Panc1 (cell line): ENCODE results near the gene AACS. TPM values are rescaled to one million over a fixed set of nuclear protein-coding genes. Genes with fewer than 3 reads are reported as not detected.

Experiments
- ATAC-seq: fragments of 200-7000 bp; cut with Tn5 transposase; 2 replicates; pipeline ENCODE4 v1.9.1; 2020; ENCODE audit warnings: mild to moderate bottlenecking, moderate library complexity
- BruUV-seq: library from RNA; stranded (reverse); fragments of 400-500 nt; replicated peaks from 2 replicates; lab custom pipeline; 2021; lab: Mats Ljungman, UMichigan
- CTCF ChIA-PET: fragments of 300-600 bp; sonication (Branson Sonifier 250); formaldehyde crosslinking; loops from one replicate; lab custom pipeline; 2022; ENCODE audit warnings: antibody characterized with exemption; lab: Charles Lee
- POLR2A ChIA-PET: fragments of 300-600 bp; sonication (Branson Sonifier 250); formaldehyde crosslinking; loops from one replicate; lab custom pipeline; 2022; ENCODE audit warnings: antibody characterized with exemption; lab: Charles Lee
- DNase-seq: peaks from one replicate; pipeline ENCODE4 v3.0.0-alpha.2; 2010; ENCODE audit warnings: low read depth, low spot score
- H3K27ac ChIP-seq: 2 replicates; pipeline ENCODE4 v1.5.1; 2011; ENCODE audit warnings: mild to moderate bottlenecking, low read length, inconsistent platforms
- H3K27me3 ChIP-seq: fragments of 200-500 bp; sonication (Bioruptor generic); 2 replicates; pipeline ENCODE4 v1.6.0; 2014; ENCODE audit warnings: low read length, inconsistent platforms; ENCODE audit not compliant: control insufficient read depth, insufficient read depth
- H3K36me3 ChIP-seq: fragments of 200-500 bp; sonication (Bioruptor generic); 2 replicates; pipeline ENCODE4 v1.5.1; 2014; ENCODE audit warnings: inconsistent platforms, mild to moderate bottlenecking, low read length, moderate library complexity; ENCODE audit not compliant: control insufficient read depth, insufficient read depth
- H3K4me1 ChIP-seq: 2 replicates; pipeline ENCODE4 v1.5.1; 2011; ENCODE audit warnings: inconsistent platforms, mild to moderate bottlenecking, low read length, moderate library complexity; ENCODE audit not compliant: control insufficient read depth, insufficient read depth
- H3K4me3 ChIP-seq, 2 experiments: 2 replicates each; pipeline ENCODE4 v1.5.1; 2011 to 2012; ENCODE audit warnings: low read depth in 2 of 2, low read length in 2 of 2, mild to moderate bottlenecking in 2 of 2, inconsistent platforms in 1 of 2, moderate library complexity in 1 of 2
- H3K9me3 ChIP-seq: fragments of 200-500 bp; sonication (Bioruptor generic); 2 replicates; pipeline ENCODE4 v1.5.1; 2014; ENCODE audit warnings: low read depth, mild to moderate bottlenecking, inconsistent platforms, low read length, moderate library complexity; ENCODE audit not compliant: control insufficient read depth, insufficient read depth
- CTCF ChIP-seq: fragments of 450-650 bp; IDR thresholded peaks from 2 replicates; pipeline ENCODE4 v1.5.1; 2017; ENCODE audit warnings: mild to moderate bottlenecking
- POLR2AphosphoS5 ChIP-seq: IDR thresholded peaks from 2 replicates; pipeline ENCODE4 v1.6.1; 2012; ENCODE audit warnings: mild to moderate bottlenecking, low read depth, low read length, moderate library complexity
- REST ChIP-seq, 2 experiments: IDR thresholded peaks; 2 replicates each; pipeline ENCODE4 v1.6.1; 2011 to 2012; ENCODE audit warnings: low read depth in 2 of 2, control low read depth in 1 of 2, low read length in 1 of 2, mild to moderate bottlenecking in 1 of 2, moderate library complexity in 1 of 2; ENCODE audit not compliant: insufficient read depth in 1 of 2
- SIN3A ChIP-seq: IDR thresholded peaks from 2 replicates; pipeline ENCODE4 v1.6.1; 2012; ENCODE audit warnings: low read depth, mild to moderate bottlenecking, low read length, moderate library complexity, borderline replicate concordance; ENCODE audit not compliant: insufficient read depth
- TCF7L2 ChIP-seq: IDR thresholded peaks from 2 replicates; pipeline ENCODE4 v1.6.1; 2011; ENCODE audit warnings: mild to moderate bottlenecking, low read depth, low read length, inconsistent platforms
- in situ Hi-C: cut with HindIII; loops from 2 replicates; pipeline ENCODE4 v1.10.0; 2016; ENCODE audit warnings: low sequenced_read_pairs, low pct_unique_long_range_greater_than_20kb
- intact Hi-C: fragments of 100-400 bp; cut with micrococcal nuclease; formaldehyde crosslinking; loops from one replicate; pipeline ENCODE4 v1.10.0; 2022; ENCODE audit not compliant: unreplicated experiment
- total RNA-seq: library from RNA; stranded (reverse); gene quantifications from one replicate; pipeline ENCODE4 v1.2.1, GENCODE V29; 2021; ENCODE audit not compliant: unreplicated experiment

Gene AACS
- total RNA-seq, 1 experiment from 2014 or later: 34.7 TPM

GRCh38 chr12:125068391-125068790 lies 3.2 kb downstream of the AACS start:
- intact Hi-C loops: no loop called here

DNA sequence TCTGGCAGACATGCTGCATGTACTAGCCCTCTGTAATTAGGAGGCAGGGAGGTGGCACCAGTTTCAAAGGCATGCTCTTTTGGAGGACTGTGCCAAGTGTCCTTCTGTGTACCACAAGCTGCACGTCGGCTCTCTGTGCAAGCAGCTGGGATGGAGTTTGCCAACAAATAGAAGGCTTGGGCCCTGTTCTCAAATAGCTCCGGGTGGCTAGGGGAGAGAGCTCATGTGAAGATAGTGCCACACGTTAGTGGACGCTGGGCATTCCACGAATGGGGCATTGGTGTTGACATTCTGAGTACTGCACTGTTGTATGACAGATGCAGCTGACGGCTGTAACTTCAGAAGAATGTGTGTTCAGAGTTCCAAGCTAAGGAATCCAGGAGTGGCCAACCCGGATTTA lies 4.4 kb downstream of the AACS start:
- H3K4me1 ChIP-seq: 0 out of 2 replicates have a peak, but pooled peaks cover 3% of the 10 kb centered on the region
- H3K27me3 ChIP-seq: no peaks in the 10 kb centered on the region
- POLR2A ChIA-PET: no interaction called here
- BruUV-seq: no TSS peak
- DNase-seq (no peak), ATAC-seq (no peak)
- no peaks in the 10 kb centered on the region for H3K9me3 ChIP-seq
- no peak overlapping the region for H3K27ac ChIP-seq
- TF ChIP-seq CTCF (no peak), REST (IDR thresholded peaks at IDR 0.05; ENCODE audit: insufficient read depth in 1 of 2, low read depth in 2 of 2, low read length in 1 of 2) (no peak), SIN3A (no peak), POLR2AphosphoS5 (no peak), TCF7L2 (no peak)
- CTCF ChIA-PET: no interaction called here
- H3K36me3 ChIP-seq: no peaks in the 10 kb centered on the region
- in situ Hi-C loops (no loop called here), intact Hi-C loops (no loop called here)
- H3K4me3 ChIP-seq: no peak overlapping the region

More at GRCh38 chr12:125068391-125068790, 3.2 kb downstream of the AACS start:
- no peak overlapping the region for H3K4me3 ChIP-seq
- ATAC-seq (no peak), DNase-seq (no peak)
- POLR2A ChIA-PET: no interaction called here
- no TSS peak for BruUV-seq
- no peak for TF ChIP-seq POLR2AphosphoS5
- no peak for TF ChIP-seq SIN3A
- TF ChIP-seq CTCF: no peak
- TF ChIP-seq TCF7L2: no peak
- TF ChIP-seq REST (IDR thresholded peaks at IDR 0.05; ENCODE audit: insufficient read depth in 1 of 2, low read depth in 2 of 2, low read length in 1 of 2): no peak
- H3K27me3 ChIP-seq: no peaks in the 10 kb centered on the region
- no peaks in the 10 kb centered on the region for H3K9me3 ChIP-seq
- CTCF ChIA-PET: interaction anchor here (0.7 kb wide), 1 partner anchor 134 kb away, joined by 4 read pairs; no protein-coding TSS in a partner anchor
- H3K27ac ChIP-seq: no peak overlapping the region
- no peaks in the 10 kb centered on the region for H3K36me3 ChIP-seq
- H3K4me1 ChIP-seq: 0 out of 2 replicates have a peak, but pooled peaks cover 3% of the 10 kb centered on the region
- in situ Hi-C loops: no loop called here
